NCI-H774 (cell line): ENCODE measurements around the gene PTPRN2.
"Not testable (repeated sequence)": the region's sequence is repeated elsewhere in the genome, so short reads cannot be mapped to it uniquely, and the experiment has no call there.

Experiments
- DNase-seq: peaks from one replicate; lab custom pipeline; 2025; lab: John Stamatoyannopoulos, UW

PTPRN2 gene

DNA sequence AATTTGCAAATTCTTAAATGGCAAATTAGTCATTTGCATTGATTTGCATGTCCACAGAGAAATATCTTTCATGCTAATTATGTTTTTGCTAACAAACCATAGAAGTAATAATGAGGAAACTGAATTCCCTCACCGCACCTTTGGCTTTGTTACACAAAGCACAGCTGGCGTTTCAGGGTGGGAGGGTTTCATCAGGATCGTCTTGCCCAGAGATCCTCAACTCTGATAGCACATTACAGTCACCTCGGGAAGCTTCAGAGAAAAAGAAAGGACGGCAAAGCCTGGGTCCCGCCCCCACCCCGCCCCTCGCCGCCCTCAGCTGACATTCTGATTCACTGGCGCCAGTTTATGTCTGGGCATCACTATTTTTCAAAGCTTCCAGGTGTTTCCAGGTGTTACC lies 119.4 kb downstream of the PTPRN2 start:
- no peak for DNase-seq

DNA sequence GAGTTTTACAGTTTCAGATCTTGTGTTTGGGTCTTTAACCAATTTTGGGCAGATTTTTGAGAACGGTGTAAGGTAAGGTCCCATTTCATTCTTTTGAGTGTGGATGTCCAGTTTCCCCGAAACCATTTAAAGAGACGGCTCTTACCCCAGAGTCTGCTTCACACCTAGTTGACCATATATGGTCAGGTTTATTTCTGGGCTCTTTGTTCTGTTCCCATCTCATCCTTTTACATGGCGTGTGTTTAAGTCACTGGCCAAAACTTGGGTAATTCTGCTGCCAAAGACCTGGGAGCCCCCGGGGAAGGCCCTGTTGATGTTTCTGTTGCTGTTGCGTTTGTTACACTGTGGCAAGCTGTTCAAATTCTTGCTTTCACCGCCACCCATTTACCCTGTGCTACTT lies 120.1 kb downstream of the PTPRN2 start:
- no peak for DNase-seq

DNA sequence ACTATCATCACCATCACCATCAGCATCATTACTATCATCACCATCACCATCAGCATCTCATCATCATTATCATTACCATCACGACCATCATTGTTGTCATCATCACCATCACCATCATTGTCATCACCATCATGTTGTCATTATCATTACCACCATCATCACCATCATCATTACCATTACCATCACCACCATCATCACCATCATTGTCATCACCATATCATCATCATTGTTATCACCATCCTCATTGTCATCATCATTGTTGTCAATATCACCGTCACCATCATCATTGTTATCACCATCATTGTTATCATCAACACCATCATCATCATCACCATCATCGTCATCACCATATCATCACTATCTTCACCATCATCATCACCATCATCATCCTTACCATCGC lies 124.3 kb downstream of the PTPRN2 start:
- no peak for DNase-seq

DNA sequence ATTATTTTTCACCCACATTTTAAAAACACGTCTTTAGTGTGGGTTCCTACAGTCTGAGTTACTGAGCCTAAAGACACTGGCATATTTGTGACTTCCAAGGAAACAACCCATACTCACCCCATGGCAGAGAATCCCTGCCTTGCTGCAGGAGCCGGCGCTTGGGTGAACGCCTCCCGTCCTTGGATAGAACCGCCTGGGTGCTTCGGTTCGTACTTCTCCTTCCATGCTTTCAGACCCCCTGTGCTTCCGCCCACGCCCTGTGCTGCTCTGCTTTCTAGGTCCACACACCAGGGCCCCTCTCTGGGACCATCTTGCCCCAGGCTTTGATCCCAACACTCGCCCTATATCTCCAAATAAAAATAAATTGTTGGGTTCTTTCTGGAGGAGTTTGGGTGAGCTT lies 125.8 kb downstream of the PTPRN2 start:
- DNase-seq = no peak

DNA sequence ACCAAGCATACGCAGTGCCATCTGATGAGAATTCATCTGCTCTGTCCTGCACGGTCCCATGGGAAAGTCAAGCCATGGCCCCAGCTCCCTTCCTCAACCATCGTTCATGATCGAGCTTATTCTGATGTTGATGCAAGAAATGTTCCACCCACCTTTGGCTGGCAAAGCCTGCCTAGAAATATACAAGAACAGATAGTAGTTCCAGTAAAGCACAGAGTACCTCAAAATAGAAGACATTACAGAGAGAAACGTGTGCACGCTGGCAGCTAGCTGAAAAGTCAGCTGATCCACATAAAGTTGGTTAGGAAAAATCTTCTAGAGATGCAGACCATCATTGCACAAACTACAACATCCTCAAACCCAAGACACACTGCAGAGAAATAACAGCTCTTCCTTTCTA lies 127.0 kb downstream of the PTPRN2 start:
- DNase-seq = no peak

DNA sequence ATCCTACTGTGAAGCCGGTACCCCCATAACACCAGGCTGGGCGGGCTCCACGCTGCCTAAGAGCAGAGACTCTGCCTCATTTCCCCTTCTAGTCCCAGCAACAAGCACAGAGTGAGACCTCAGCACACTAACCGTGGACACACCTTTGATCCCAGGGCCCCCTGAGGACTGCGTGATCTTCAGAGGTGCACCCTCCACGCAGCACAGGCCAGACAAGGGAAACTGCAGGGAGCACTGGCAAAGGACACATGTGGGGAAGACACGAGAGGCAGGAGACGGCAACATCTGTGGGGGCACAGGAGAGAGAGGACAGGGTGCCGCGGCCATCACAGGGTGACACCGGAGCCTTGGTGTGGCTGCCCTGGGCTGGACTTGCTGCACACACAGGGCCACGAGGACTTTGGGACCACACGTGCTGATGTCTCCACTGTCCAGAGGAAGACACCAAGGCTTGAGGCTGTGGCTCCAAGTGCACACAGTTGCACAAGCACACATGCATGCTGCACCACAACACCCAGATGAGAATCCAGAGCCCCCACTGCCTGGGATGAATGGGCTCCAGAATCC lies 128.8 kb downstream of the PTPRN2 start:
- no peak for DNase-seq

DNA sequence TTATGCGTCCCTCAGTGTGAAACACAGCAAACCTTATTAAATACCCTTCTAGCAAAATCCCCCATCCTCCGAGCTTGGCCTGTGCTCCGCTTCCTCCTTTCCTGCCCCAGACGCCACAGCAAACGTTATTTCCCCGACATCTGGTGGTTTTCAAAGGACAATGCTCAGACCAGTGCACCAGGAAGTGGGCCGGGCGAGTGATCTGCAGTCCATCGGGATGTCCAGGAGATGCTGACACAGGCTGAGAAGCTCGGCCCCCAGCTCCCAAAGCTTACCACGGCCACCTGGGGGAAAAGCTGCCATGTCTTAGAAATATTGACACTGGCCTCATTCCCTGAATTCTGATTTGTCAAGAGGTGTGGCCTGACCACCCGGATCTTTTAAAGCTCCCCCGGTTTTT lies 129.5 kb downstream of the PTPRN2 start:
- no peak for DNase-seq

DNA sequence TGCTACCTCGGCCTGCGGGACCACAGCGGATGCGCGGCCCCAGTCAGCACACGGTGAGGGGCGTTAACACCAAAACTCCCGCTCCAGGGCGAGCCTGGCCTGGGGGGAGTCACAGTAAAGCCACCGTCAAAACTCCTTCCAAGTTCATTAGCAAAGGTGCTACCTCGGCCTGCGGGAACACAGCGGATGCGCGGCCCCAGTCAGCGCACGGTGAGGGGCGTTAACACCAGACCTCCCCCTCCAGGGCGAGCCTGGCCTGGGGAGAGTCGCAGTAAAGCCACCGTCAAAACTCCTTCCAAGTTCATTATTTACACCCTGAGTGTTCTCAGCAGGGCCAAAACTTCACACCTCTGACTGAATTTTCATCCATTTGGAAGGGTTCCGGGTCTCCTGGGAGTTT lies 130.0 kb downstream of the PTPRN2 start:
- not testable (repeated sequence) for DNase-seq

DNA sequence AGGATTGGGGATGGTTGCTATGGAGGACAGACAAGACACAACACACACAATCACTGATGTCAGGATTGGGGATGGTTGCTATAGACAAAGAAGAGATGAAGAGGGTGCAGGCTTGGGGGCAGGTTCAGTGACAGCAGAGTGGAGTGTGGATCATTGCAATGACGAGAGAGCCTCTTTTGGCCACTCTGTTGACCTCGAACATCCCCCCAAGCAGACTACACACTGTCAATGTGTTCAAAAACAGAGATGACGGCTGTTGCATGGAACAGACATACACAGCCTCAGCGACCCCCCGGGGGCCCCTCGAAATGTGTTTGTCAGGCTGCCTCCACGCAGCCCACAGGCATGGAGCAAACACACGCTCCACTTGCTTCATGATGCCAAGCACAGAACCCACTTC lies 133.0 kb downstream of the PTPRN2 start:
- DNase-seq = no peak

DNA sequence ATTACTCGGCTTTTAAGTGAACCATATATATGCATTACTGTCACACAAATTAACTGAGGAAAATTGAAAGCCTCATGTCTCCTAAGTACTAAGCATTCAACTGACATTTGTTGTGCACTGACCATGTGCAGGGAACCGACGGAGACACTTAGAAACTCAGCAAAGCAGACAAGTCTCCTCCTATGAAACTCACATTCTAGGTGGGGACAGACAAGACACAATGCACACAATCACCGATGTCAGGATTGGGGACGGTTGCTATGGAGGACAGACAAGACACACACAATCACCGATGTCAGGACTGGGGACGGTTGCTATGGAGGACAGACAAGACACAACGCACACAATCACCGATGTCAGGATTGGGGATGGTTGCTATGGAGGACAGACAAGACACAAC lies 134.0 kb downstream of the PTPRN2 start:
- DNase-seq = no peak

DNA sequence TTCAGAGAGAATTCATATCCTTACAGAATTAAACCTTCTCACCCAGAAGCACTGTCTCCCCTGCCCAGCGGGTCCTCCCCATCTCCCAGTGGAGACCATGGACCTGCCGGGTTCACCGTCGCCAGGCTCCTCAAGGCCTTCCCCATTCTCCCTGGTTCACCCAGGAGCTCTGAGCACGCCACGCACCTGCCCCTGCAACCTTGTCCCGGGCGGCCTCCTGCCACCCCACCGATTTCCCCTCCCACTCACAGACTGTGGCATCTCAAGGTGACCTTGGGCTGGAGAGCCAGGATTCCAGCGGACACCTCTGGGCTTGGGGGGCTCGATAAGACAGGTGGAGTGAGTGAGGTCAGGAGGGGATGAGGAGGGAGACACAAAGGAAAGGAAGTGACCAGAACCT lies 135.3 kb downstream of the PTPRN2 start:
- DNase-seq = no peak

DNA sequence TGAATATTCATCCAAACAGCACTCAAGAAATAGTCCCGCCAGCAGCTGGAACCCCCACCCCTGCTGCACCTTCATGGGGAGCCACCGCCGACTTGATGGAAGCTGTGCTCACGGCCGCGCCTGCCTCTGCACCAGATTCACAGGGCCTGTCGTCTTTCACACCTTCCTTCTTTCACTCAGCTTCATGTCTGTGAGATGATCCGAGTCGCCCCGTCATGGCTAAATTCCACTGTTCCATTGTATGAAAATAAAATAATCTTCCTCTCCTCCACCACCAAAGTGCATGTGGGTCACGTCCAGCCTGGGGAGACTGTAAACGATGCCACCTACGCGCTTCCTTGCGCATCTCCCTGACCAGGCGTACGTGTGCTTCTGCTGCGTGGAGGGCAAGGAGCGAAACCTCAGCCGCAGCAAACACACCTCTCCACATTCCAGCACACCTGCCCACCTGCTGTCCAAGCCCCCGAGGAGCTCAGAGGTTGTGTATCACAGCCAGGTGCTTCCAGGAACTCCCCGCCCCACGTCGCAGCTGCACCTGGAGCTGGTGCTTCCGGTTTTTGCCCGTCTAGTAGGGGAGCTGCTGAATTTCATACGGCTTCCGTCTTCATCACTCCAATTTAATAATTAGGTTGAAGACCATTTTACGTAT lies 137.0 kb downstream of the PTPRN2 start:
- no peak for DNase-seq

DNA sequence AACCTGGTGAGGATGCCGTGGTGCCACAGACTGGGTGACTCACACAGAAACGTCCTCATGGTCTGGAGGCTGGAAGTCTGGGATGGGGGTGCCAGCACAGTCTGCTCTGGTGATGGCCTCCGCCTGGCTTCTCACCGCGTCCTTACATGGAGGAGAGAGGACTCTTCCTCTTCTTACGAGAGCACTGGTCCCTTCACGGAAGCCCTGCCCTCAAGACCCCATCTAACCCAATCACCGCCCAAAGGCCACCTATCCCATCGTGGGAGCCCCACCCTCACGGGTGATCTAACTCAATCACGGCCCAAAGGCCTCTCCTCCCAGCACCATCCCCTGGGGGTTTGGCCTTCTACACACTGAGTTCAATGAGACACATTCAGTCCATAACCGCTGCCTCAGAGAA lies 137.7 kb downstream of the PTPRN2 start:
- no peak for DNase-seq

DNA sequence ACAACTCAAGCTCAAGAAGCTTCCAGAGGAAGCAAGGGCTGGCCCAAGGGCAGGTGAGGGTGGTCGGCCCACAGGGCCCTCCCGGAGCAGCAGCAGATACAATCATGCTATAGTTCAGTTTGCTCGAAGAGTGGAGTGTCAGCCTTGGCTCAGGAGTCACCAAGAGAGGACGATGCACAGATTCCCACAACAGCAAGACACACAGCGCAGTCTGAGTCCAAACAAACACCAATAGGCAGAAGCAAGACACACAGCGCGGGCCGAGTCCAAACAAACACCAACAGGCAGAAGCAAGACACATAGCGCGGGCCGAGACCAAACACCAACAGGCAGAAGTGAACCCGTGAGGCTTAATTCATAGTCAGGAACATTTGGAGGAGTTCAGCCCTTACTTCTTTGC lies 138.4 kb downstream of the PTPRN2 start:
- no peak for DNase-seq

DNA sequence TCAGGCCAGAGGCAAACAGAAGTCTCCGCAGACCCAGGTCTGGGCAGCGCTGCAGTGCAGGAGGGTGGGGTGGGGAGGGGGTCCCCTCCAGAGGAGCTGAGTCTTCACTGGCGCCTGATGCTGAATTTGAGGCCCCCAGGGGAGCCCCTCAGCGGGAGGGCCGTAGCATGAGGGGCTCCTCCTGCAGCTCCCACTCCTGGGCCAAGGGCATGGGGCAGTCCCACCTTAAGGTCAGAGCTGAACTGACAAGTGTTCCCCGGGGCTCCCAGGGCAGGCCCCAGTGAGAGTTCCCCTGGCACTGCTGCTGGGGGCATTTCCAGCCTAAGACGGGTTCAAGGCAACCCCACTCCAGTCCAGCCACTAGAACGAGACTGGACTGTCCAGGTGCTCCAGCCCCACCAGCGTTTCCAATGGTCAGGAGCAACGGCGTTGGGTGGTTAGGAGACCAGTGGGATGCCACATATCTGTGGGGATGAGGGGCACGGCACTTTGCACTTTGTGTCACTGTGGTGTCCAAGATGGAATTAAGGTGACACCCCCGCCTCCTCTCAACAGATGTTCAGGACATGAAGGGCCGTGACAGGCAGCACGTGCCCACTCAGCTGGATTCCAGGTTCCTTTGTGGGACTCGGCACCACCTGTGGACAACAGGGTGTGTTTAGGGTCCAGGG lies 139.1 kb downstream of the PTPRN2 start:
- DNase-seq = no peak

DNA sequence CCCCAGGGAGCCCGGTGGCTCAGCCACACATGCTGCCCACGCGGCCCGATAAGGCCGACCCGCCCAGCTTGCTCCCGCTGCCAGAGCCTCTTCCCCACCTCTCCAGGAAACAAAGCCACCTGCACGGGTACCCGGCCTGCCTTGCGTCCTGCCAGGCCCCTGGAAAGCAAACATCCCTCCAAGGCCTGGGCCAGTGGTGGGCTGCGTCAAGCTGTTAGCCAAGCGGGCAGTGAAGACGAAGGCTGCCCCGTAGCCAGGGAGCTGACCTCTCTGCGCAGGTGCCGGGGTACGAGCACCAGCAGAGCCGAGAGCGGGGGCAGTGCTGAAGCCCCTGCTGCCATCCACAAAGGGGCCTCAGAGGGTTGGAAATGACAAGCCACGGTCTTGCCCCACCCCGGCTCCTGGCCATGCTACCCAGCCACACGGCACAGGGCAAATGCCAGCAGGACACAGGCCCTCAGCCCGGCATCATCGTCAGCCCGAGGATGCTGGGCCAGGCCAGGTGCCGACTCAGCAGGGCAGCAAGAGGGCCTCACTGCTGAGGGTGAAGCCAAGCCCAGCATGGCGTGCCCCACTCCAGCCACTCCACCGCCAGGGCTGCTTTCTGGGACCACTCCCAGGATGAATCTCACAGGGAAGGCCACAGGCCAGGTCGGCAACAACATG lies 140.0 kb downstream of the PTPRN2 start:
- no peak for DNase-seq

DNA sequence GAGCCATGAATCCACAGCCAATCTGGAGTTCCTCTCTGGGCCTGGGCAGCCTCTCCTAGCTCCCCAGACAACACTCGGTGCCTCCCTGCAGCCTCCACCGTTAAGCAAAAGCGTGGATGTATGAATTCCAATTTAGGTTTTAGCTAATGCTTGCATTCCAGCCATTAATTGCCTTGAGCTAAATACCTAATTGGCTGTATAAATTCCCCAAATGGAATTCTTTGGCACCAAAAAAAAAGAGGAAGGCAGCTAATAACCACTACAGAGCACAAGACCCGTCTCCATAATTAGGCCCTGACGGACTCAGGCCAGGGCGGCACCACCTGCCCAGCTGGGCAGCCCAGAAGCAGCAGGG lies 140.5 kb downstream of the PTPRN2 start:
- DNase-seq = no peak

DNA sequence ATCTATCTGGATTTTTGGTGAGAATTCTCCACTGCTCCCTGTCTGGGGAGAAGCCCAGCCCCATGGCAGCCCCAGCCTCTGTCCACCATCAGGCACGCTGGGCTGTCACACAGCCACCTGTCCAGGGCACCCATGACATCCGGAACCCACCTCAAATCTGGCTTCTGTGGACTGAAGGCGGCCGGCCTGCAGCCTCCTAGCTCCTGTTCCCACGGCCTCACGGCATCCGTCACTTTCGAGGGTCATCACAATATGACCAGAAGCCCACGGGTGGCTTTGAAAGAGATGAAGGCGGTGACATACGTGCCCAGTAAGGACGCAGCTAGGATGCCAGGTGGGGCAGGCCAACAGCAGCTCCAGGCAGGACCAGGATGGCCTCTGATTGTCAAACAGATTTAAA lies 140.9 kb downstream of the PTPRN2 start:
- DNase-seq = no peak

DNA sequence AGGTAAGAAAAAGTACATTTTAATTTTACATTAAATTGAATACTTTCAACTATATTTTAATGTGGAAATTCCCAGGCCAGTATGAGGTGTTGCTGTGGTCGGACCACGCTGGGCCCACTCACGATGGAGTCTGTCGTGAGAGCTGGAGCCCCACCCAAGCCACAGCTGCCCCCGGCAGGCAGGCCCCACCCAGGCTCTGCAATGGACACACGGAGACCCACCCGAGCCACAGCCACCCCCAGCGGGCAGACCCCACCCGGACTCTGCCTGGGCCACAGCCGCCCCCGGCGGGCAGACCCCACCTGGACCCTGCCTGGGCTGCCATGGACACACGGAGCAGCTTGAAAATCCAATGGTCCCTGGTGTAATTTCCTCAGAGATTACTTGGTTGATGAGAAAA lies 141.3 kb downstream of the PTPRN2 start:
- DNase-seq = no peak

DNA sequence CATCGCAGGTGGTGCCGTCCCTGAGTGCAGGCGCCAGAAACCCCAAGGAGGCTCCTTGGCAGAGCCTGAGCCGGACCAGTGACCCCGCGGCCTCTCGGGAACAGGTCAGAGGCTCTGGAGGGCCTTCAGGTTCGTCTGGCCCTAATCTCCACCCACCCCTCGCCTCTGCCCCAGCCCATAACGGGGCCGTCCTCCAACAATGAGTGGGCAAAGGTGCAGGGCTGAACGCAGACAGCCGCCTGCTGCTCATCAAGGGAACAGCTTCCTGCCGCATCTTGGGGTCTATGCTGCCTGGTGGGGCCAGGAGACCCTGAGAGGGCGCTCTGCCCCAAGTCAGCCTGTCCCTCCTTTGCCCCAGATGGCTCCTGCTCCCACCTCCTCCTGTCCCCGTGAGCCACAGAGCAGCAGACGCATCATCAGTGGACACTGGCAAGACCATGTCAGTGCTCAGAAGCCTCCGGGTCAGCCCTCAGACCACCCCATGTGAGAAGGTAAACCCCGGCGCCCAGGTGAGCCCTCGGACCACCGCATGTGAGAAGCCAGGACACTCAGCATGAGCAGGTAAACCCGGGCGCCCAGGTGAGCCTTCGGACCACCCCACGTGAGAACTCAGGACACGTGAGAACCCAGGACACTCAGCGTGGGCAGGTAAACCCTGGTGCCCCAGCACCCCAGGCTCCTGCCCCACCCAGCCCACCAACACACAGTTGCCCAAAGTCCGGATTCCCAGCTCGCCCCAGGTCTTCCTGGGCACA lies 142.0 kb downstream of the PTPRN2 start:
- no peak for DNase-seq

DNA sequence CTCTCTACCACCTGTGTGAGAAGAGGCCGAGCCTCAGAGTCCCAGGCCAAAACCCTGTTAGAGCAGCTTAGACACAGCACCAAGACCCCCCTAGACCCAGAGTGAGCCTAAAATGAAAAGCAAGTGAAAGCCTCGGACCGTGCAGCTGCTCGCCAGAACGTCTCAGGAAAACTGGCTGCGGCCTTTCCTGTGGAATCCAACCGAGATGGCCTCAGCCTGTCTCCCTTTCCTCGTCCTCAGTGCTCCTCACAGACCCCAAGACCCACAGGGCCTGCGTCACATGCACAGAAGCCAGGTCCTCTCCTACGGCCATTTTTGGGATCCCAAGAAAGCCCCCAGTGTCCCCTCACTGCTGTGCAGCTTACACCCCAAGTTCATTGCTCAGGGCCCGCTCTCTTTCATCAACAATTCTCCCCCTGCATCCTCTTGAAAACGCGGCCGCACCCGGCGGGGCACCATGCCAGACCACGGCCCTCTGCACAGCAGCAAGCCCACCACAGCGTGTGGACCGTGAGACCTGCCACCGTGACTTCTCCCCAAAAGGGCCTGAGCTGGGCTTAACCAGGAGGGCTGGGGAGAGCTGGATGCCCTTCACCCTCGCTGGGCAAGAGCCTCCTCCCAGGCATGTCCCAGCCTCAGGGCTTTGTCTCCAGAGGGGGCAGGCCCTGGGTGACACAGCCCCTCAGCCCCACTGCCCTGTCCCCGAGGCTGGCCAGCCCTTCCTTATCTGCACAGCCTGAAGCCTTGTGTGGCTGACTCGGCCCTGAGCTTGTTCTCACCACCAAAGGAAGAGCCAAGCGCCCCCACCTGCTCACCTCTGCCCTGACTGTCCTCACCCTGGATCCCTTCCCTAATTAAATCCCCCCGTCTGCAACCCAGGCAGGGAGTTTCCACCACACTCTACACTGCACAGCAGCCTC lies 142.9 kb downstream of the PTPRN2 start:
- no peak for DNase-seq
